Neuron (in vitro differentiated cells): ENCODE results near the gene LENG9.

Source experiments
- H2AFZ ChIP-seq: one replicate; pipeline ENCODE4 v1.6.1; 2013; ENCODE audit warnings: low read depth, mild to moderate bottlenecking, inconsistent platforms, low read length, moderate library complexity
- H3K27me3 ChIP-seq: one replicate; pipeline ENCODE4 v1.6.1; 2013; ENCODE audit warnings: low read length; ENCODE audit not compliant: insufficient read depth
- H3K36me3 ChIP-seq: one replicate; pipeline ENCODE4 v1.6.1; 2013; ENCODE audit warnings: low read length; ENCODE audit not compliant: insufficient read depth
- H3K4me1 ChIP-seq: one replicate; pipeline ENCODE4 v1.6.1; 2013; ENCODE audit warnings: low read length; ENCODE audit not compliant: insufficient read depth
- H3K4me3 ChIP-seq: 2 replicates; pipeline ENCODE4 v1.5.1; 2013; ENCODE audit warnings: mild to moderate bottlenecking, low read length, moderate library complexity
- H3K9me3 ChIP-seq: one replicate; pipeline ENCODE4 v1.6.1; 2013; ENCODE audit warnings: low read length

LENG9 gene

DNA sequence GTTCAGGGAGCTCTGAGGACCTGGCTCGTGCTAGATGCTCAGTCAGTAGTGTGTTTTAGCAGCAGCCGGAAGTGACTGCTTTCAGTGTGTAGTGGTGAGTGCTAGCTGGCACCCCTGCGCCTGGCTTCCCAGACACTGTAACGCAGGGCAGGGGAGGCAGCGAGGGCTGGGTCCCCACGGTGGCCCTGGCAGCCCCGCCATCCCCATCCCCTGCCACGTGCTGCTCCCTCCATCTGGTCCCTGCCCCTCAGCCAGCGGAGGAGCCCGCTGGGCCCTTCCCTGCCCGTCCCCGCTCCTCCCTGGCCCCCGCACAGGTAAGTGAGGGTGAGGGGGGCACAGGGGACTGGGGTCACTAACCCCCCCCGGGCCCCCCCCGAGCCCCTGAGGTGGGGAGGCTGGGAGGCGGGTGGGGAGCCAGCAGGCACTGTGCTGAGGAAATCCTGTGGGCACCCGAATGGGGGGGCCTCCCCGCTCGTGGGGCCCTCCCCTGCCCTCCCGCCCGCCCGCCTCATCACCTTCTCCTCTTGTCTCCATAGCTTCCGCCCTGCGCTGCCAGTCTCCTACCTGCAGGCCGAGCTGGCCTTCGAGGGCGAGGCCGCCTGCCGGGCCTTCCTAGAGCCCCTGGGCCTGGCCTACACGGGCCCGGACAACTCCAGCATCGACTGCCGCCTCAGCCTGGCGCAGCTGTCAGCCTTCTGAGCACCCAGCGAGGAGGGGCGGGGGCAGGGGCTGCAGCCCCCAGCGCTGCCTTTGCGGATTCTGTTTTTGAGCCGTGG, 3.2 kb downstream of the LENG9 start:
- H3K9me3 ChIP-seq, result no peaks in the 10 kb centered on the region
- peaks cover 60% of the 10 kb centered on the region for H3K36me3 ChIP-seq
- no peaks in the 10 kb centered on the region for H3K27me3 ChIP-seq
- peaks cover 7% of the 10 kb centered on the region for H3K4me1 ChIP-seq
- no peak overlapping the region for H2AFZ ChIP-seq
- no peak overlapping the region for H3K4me3 ChIP-seq

DNA sequence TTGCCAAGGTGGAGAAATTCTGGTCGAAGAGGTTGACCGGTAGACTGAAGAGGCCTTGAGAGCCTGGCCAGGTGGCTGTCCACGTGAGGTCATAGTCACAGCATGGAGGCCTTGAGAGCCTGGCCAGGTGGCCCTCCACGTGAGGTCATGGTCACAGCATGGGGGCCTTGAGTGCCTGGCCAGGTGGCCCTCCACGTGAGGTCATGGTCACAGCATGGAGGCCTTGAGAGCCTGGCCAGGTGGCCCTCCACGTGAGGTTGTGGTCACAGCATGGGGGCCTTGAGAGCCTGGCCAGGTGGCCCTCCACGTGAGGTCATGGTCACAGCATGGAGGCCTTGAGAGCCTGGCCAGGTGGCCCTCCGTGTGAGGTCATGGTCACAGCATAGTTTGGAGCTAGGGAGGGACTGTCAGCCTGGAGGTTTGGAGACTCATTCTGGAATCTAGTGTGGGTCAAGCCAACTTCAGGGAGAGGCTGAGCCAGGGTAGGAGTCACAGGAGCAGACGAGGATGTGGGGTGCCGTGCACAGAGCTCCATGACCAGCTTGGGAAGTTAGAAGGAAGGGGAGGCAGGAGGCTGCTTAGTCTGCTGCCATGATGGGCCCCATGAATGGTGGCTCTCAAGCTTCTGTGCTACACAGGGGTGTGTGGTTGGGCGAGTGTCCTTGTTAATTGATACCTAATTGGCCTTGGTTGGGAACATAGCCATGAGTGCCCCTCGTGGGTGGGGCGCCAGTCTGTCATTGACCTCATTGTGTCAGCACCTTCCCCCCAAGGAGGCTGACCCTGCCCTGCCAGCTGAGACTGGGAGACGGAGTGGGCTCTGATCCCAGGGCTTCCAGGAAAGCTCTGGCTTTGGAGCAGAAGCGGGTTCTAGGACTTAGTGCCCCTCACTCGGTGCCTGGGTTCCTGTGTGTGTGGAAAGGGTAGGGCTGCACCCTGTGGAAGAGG, 4.0 kb downstream of the LENG9 start:
- H3K4me1 ChIP-seq, result peaks cover 5% of the 10 kb centered on the region
- H3K36me3 ChIP-seq, result peaks cover 69% of the 10 kb centered on the region
- H3K27me3 ChIP-seq, result no peaks in the 10 kb centered on the region
- H2AFZ ChIP-seq, result no peak overlapping the region
- H3K4me3 ChIP-seq, result no peak overlapping the region
- no peaks in the 10 kb centered on the region for H3K9me3 ChIP-seq

DNA sequence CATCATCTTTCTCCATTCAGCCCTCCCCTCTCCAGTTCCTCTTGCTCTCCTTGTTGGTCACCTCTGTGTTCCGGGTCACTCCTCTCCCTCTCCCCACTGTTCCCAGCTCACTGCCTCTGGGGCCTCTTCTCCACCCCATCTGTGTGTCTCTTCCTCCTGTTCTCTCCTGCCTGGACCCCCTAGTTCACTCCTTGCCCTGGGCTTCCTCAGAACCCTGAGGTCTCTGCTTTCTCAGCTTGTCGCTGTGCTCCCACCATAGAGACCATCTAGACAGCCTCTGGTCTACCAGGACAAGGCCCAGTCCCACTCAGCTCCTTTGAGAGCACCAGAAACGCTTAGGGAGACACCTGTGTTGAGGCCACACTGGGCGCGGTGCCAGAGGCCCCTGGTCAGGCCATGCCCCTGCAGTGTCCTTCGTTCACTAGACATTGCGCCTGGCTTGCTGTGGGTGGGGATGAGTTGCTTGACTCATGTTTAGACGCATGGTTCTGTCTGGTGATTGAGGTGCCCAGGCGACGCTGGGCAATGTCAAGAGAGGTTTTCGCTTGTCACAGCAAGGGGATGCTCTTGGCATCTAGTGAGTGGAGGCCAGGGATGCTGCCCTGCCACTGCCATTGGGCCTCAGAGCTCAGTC, 4.8 kb downstream of the LENG9 start:
- H3K36me3 ChIP-seq, result peaks cover 77% of the 10 kb centered on the region
- no peak overlapping the region for H3K4me3 ChIP-seq
- no peak overlapping the region for H2AFZ ChIP-seq
- H3K27me3 ChIP-seq, result no peaks in the 10 kb centered on the region
- H3K4me1 ChIP-seq, result no peaks in the 10 kb centered on the region
- H3K9me3 ChIP-seq, result no peaks in the 10 kb centered on the region

DNA sequence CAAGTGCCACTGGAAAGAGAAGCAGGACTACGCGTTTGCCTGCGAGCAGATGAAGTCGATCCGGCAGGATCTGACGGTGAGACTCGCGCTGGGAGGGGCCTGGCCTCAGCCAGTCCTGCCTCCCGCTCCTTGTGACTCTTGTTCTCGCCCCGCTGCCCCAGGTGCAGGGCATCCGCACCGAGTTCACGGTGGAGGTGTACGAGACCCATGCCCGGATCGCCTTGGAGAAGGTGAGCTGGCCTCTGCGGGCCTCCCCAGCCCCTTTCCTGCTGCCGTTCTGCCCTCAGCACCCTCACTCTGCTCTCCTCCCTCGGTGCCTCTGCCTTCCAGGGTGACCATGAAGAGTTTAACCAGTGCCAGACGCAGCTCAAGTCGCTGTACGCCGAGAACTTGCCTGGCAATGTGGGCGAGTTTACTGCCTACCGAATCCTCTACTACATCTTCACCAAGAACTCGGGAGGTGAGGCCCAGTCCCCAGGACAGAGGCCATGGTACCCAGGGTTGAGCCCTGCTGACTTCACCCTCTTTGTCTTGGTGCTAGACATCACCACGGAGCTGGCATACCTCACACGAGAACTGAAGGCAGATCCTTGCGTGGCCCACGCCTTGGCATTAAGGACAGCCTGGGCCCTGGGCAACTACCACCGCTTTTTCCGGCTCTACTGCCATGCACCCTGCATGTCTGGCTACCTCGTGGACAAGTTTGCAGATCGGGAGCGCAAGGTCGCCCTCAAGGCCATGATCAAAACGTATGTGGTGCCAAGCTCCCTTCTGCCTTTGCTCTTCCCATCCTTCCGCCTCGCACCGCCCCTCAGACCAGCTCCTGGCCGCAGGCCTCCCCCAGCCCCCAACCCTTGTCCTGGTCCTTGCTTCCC, 5.6 kb downstream of the LENG9 start:
- Histone ChIP-seq H3K9me3 (no peaks in the 10 kb centered on the region), H2AFZ (no peak overlapping the region), H3K36me3 (peaks cover 84% of the 10 kb centered on the region), H3K4me3 (no peak overlapping the region), H3K4me1 (no peaks in the 10 kb centered on the region), H3K27me3 (no peaks in the 10 kb centered on the region)

DNA sequence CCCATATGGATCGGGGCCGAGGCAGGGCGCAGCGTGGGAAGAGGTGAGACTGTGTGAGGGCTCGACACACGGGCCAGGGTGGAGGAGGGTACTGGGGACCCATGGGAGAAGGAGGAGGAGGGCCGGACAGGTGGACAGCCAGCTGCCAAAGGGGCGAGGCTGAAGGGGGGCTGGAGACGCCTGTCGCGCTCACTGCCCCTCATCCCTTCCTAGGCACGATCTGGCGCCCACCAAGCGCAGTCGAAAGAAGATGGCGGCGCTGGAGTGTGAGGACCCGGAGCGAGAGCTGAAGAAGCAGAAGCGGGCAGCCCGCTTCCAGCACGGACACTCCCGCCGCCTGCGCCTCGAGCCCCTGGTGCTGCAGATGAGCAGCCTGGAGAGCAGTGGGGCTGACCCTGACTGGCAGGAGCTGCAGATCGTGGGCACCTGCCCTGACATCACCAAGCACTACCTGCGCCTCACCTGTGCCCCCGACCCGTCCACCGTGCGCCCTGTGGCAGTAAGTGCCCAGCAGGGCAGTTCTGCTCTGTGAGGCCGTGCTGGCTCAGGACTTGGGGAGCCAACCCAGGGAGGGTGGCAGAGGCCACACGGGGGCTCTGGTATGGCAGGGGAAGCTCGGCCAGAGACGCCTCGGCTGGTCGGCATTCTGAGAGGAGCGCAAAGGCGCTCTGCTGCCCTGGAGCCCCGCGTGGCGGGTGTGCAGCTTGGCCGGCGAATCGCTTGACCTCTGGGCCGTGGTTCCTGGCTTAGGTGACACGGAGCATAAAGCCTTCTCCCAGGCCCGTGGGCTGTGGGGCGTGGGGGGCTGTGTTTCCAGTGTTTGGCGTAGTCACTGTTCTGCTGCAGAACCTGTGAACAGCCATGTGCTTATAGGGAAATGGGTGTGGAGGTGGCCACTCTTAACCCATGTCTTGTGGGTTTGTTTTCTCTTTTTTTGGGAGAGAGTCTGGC, 6.9 kb downstream of the LENG9 start:
- no peak overlapping the region for H3K4me3 ChIP-seq
- no peaks in the 10 kb centered on the region for H3K27me3 ChIP-seq
- H3K4me1 ChIP-seq, result no peaks in the 10 kb centered on the region
- no peak overlapping the region for H2AFZ ChIP-seq
- peaks cover 91% of the 10 kb centered on the region for H3K36me3 ChIP-seq
- H3K9me3 ChIP-seq, result no peaks in the 10 kb centered on the region

DNA sequence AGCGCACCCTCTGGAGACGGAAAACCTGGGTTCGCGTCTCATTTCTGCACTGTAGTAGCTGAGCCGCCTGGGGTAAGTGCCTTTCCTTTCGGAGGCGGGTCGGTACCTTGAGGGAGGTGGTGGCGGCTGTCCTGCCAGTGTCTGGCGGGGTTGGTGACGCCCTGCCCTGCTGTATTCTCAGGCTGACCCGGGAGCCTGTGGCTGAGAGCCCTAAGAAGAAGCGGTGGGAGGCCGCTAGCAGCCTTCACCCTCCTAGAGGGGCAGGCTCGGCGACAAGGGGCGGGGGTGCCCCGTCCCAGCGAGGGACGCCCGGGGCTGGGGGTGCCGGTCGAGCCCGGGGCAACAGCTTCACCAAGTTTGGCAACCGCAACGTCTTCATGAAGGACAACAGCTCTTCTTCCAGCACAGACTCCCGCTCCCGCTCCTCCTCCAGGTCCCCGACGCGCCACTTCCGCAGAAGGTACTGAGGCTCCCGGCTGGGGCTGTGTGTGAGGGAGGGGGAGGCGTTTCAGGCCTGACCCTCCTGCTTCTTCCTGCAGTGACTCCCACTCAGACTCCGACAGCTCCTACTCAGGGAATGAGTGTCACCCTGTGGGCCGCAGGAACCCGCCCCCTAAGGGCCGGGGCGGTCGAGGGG, 7.7 kb downstream of the LENG9 start:
- Histone ChIP-seq H2AFZ (no peak overlapping the region), H3K4me1 (peaks cover 5% of the 10 kb centered on the region), H3K36me3 (peaks cover 94% of the 10 kb centered on the region), H3K4me3 (no peak overlapping the region), H3K27me3 (no peaks in the 10 kb centered on the region), H3K9me3 (no peaks in the 10 kb centered on the region)

DNA sequence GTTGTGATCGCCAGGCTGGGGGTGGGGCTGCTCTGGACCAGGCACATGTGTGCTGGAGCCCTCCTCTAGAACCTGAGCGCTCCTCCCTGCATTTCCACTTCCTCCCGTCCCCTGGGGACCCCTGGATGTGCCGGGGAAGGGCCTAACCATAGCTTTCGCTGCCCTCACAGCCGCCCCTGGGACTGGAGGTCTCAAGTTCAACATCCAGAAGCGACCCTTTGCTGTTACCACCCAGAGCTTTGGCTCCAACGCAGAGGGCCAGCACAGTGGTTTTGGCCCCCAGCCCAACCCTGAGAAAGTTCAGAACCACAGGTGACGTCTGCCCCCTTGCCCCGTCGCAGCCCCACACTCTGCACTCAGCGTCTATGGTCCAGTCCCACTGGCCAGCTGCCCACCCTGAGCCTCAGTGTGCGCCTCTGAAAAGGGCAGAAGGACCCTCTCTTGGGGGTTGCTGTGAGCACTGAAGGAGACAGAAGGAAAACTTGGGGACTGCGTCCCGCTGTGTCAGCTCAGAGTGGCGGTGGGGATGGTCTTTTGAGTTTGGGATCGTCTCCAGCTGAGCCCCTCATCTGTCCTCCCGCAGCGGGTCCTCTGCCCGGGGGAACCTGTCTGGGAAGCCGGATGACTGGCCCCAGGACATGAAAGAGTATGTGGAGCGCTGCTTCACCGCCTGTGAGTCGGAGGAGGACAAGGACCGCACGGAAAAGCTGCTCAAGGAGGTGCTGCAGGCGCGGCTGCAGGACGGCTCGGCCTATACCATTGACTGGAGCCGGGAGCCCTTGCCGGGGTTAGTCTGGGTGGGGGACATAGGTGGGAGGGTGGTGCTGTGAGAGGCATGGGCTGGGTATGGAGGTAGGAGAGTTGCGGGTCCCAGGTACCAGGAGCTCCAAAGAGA, 8.6 kb downstream of the LENG9 start:
- no peak overlapping the region for H3K4me3 ChIP-seq
- H3K36me3 ChIP-seq, result peaks cover 90% of the 10 kb centered on the region
- H3K4me1 ChIP-seq, result peaks cover 13% of the 10 kb centered on the region
- H3K9me3 ChIP-seq, result no peaks in the 10 kb centered on the region
- no peak overlapping the region for H2AFZ ChIP-seq
- H3K27me3 ChIP-seq, result no peaks in the 10 kb centered on the region

DNA sequence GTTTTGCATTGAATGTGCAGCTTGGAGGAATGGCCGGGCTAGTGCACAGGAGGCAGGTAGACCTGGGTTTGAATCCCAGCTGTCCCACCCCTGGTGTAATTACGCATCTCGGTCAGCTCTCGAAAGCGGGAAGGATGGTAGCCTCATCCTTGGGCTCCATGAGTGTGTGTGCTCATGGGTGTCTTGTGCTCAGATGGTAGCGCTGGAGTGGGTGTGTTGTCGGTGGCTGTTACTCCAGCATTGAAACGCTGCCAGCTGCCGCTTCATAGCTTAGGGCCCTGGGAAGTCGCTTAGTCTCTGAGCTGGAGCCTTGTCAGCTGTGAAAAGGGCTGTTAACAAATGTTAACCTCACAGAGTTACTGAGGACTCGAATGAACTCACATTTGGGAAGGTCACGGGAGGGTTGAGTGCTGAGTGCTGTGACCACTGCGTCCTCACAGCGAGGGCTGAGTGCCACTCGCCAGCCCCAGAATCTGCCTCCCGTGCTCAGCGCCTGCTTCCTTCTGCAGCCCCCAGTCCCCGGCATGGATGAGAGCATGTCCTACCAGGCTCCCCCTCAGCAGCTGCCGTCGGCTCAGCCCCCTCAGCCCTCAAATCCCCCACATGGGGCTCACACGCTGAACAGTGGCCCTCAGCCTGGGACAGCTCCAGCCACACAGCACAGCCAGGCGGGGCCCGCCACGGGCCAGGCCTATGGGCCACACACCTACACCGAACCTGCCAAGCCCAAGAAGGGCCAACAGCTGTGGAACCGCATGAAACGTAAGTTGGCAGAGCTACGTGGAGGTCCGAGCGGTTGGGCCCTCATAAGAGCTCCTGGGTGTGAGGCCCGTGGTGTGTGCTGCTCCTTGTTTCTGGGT, 9.4 kb downstream of the LENG9 start:
- Histone ChIP-seq H3K36me3 (peaks cover 81% of the 10 kb centered on the region), H3K9me3 (no peaks in the 10 kb centered on the region), H2AFZ (no peak overlapping the region), H3K4me3 (no peak overlapping the region), H3K27me3 (no peaks in the 10 kb centered on the region), H3K4me1 (peaks cover 17% of the 10 kb centered on the region)

DNA sequence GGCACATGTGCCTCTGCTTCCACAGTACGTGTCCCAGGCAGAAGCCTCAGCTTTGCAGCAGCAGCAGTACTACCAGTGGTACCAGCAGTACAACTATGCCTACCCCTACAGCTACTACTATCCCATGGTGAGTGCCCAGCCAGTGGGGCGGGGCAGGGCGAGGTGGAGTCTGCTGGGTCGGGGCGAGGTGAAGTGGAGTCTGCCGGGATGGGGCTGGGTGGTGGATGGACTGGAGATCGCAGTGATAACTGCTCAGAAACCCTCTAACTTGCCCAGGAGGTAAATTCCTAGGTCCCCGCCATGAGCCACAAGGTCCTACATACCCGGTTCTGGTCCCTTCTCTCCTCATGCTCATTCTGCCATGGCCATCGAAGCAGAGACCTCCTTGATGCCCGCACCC, 11.0 kb downstream of the LENG9 start:
- H2AFZ ChIP-seq, result no peak overlapping the region
- H3K4me3 ChIP-seq, result no peak overlapping the region
- peaks cover 20% of the 10 kb centered on the region for H3K4me1 ChIP-seq
- H3K27me3 ChIP-seq, result no peaks in the 10 kb centered on the region
- H3K9me3 ChIP-seq, result no peaks in the 10 kb centered on the region
- peaks cover 66% of the 10 kb centered on the region for H3K36me3 ChIP-seq

DNA sequence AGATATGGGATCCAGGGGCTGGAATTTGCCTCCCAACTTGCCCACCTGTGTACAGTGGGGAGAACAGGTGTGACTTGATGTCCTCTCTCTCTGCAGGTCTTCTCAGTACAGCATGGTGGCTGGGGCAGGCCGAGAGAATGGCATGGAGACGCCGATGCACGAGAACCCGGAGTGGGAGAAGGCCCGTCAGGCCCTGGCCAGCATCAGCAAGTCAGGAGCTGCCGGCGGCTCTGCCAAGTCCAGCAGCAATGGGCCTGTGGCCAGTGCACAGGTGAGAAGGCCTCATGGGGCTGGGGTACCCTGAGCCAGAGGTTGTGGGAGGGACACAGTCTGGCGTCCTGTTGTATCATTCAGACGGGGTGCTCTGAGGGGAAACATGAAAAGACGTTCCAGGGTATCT, 11.6 kb downstream of the LENG9 start:
- no peaks in the 10 kb centered on the region for H3K27me3 ChIP-seq
- H3K4me1 ChIP-seq, result peaks cover 26% of the 10 kb centered on the region
- H3K4me3 ChIP-seq, result no peak overlapping the region
- no peak overlapping the region for H2AFZ ChIP-seq
- H3K36me3 ChIP-seq, result peaks cover 61% of the 10 kb centered on the region
- no peaks in the 10 kb centered on the region for H3K9me3 ChIP-seq
